Fibroblast of villous mesenchyme (primary cell): Measurements from ENCODE around the gene KPNA1. TPM values are rescaled to one million over a fixed set of nuclear protein-coding genes. Genes with fewer than 3 reads are reported as not detected.
"Not testable (repeated sequence)": the region's sequence is repeated elsewhere in the genome, so short reads cannot be mapped to it uniquely, and the experiment has no call there.

Source experiments
- DNase-seq: peaks from one replicate; pipeline ENCODE4 v3.0.0-alpha.2; 2010; ENCODE audit warnings: low read depth
- H3K4me3 ChIP-seq: 2 replicates; pipeline ENCODE4 v1.5.1; 2011; ENCODE audit warnings: low read depth, mild to moderate bottlenecking, low read length
- total RNA-seq: library from RNA; depleted of rRNA; stranded (reverse); fragments of >200 nt; gene quantifications from 2 replicates; pipeline ENCODE4 v1.2.3, GENCODE V29; 2012
- TF ChIP-seq, protein P1 (sequence below): IDR thresholded peaks from 2 replicates; pipeline ENCODE4 v1.5.1; 2012; ENCODE audit warnings: low read depth, mild to moderate bottlenecking, low read length; ENCODE audit not compliant: insufficient read depth

Gene KPNA1
- total RNA-seq, 1 donor: 44.0 TPM

DNA sequence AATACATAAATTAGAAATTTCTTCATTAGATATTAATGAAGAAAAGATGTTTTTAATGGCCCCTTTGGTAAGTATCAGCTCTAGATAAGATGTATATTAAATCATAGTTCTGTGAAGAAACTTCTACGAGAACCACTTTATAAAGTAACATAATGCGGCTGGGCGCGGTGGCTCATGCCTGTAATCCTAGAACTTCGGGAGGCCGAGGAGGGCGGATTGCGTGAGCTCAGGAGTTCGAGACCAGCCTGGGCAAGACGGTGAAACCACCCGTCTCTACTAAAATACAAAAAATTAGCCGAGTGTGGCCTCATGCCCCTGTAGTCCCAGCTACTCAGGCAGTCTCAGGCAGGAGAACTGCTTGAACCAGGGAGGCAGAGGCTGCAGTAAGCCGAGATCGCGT lies 2.5 kb downstream of the KPNA1 start:
- DNase-seq: no peak
- no peak overlapping the region for H3K4me3 ChIP-seq
- TF ChIP-seq, protein P1, sequence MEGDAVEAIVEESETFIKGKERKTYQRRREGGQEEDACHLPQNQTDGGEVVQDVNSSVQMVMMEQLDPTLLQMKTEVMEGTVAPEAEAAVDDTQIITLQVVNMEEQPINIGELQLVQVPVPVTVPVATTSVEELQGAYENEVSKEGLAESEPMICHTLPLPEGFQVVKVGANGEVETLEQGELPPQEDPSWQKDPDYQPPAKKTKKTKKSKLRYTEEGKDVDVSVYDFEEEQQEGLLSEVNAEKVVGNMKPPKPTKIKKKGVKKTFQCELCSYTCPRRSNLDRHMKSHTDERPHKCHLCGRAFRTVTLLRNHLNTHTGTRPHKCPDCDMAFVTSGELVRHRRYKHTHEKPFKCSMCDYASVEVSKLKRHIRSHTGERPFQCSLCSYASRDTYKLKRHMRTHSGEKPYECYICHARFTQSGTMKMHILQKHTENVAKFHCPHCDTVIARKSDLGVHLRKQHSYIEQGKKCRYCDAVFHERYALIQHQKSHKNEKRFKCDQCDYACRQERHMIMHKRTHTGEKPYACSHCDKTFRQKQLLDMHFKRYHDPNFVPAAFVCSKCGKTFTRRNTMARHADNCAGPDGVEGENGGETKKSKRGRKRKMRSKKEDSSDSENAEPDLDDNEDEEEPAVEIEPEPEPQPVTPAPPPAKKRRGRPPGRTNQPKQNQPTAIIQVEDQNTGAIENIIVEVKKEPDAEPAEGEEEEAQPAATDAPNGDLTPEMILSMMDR: no peak

DNA sequence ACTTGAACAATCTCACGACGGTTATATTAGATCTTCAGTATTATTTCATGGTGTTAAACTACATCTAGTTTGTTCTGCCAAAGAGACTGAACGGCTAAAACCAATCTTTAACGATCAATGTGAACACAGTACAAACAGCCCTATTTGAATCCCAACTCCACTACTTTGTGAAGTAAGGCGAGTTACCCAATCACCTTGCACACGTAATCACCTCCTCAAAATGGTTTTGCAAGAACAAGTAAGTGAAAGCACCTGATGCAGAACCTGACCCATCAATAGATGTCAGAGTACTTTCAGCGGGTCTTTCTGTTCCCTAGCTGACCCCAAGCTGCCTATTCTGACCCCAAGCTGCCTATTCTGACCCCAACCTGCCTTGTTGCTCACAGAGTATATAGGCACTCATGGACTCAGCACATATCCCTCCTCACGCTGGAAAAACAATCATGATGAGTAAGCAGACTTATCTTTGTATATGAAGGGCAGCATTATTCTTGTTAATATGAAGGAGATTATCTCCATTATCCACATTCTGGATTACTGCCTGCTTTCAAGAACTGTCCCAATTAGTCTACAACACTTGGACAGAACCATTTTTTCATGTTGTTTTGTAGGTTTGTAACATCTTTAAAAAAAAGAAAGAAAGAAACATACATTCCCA lies 3.7 kb downstream of the KPNA1 start:
- TF ChIP-seq, protein P1: no peak
- DNase-seq: no peak

DNA sequence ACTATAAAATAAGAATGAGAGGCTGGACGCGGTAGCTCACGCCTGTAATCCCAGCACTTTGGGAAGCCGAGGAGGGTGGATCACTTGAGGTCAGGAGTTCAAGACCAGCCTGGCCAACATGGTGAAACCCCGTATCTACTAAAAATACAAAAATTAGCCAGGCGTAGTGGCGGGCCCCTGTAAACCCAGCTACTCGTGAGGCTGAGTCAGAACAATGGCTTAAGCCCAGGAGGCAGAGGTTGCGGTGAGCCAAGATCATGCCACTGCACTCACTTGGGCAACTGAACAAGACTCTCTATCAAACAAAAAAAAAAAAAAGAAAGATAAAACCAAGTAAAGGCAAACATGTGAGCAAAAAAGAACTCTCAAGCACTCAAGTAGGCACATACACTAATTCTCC lies 5.8 kb downstream of the KPNA1 start:
- DNase-seq, H3K4me3 ChIP-seq: not testable (repeated sequence)

More for the DNA sequence above, 3.7 kb downstream of the KPNA1 start:
- H3K4me3 ChIP-seq: no peak overlapping the region

DNA sequence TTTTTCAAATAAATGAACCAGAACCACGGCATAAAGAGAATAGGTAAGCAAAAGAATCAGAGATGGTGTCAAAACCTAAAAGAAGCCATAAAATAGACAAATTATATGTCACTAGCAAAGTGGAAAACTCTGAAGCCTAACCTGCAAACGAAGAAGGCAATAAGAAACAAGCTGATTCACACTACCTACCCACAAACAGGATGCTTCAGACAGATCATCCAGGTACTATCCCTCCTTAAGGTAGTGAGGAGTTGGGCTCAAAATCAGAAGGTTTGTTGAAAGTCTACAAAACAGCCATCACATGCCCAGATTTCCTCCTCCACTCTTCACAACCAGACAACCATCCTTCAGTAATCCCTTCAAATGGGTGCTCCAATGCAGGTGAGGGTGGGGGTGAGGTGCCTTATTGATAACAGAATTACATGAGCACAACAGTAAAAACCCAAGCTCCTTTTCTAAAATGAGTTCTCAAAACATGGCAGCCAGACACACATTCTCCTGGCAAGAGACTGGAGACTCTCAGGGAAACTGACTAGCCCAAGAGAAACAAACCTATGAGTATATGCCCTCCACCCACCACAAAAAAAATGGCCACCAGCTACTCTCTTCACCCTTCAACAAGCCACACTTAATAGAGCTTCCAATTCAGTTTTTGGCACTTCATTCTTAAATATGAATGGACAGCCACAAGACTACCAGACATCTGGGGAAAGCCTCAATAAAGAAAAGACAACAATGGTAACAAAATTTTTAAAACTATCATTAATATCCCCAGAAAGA lies 6.4 kb downstream of the KPNA1 start:
- TF ChIP-seq, protein P1: no peak
- no peak overlapping the region for H3K4me3 ChIP-seq
- DNase-seq: no peak

DNA sequence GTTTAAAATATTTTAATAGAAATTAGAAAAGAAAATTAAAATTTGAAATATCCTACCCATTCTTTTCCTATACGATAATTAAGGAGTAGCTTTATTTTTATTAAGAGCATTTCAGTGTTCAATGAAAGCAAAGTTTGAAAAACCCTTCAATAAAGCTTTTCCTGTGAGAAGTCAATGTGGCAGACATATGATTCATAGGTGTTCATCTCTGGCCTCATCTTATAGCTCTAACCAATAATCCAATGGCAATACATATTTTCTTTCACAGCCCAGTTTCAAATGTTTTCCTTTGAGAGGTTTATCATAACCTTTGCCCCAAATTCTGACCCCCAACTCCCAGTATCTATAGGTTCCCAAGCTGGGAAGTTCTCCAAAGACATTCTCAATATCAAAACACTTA lies 8.3 kb downstream of the KPNA1 start:
- no peak overlapping the region for H3K4me3 ChIP-seq
- TF ChIP-seq, protein P1: no peak
- no peak for DNase-seq

DNA sequence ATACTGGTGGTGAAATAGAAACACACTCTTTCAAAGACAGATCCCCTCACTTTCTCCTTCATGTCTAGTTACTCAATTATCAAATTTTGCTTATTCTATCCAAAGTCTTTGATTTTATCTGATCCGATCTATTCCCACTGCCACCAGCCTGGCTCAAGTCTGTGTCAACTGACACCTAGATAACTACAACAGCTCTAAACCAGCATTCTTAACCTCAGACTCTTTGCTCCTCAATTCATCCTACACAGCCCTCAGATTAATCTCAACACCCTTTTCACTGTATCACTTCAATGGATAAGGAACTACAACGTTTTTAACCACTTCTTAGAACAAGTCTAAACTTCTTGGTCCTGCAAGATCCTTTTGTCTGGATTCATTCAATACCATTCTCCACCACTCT lies 9.1 kb downstream of the KPNA1 start:
- no peak for DNase-seq
- no peak overlapping the region for H3K4me3 ChIP-seq
- TF ChIP-seq, protein P1: no peak

DNA sequence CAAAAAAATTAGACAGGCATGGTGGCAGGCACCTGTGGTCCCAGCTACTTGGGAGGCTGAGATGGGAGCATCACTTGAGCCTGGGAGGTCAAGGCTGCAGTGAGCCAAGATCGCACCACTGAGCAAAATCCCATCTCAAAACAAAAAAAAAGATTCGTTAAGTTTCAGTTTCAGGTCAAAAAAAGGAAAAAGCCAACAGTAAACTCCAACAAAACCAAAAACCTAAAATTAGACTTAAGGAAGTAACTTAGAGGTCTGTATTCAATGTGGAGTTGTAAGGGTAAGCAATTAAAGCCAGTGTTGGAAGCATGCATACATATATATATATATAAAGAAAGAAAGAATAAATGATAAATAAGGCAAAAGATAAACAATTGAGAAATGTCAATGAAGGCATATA lies 11.8 kb downstream of the KPNA1 start:
- no peak for DNase-seq
- TF ChIP-seq, protein P1: no peak
- no peak overlapping the region for H3K4me3 ChIP-seq
